Measurements from ENCODE around the gene TYRP1. TPM values are rescaled to one million over a fixed set of nuclear protein-coding genes. Genes with fewer than 3 reads are reported as not detected.
A peak's percentile ranks its signal among the peaks of the same experiment; 100 is the strongest.

Gene TYRP1
- total RNA-seq, 4 donors from 2014 or later, result 0.27 TPM; not detected in 3

DNA sequence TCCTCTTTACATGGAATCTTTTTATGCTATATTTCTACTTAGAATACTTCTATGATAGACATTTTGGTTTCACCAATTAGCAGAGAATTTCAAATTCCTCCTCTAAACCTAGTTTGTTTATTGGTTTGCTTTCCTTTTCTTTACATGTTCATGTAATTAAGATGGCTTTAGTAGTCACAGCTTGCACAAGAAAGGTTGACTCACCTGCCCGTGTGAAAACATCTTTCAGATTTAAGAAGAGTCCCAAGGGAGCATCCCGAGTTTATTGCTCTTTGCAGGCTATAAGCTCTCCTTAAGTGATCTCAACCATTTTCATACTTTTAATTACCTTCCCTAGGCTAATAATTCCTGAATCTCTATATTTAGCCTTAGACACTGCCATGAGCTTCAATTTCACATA lies 28.9 kb downstream of the TYRP1 start:
- Histone ChIP-seq H3K36me3 (no peaks in the 10 kb centered on the region), H3K4me3 (replicated peaks in 1 of 3) (no peak overlapping the region), H3K4me1 (no peaks in the 10 kb centered on the region), H3K27ac (no peak overlapping the region), H3K9me3 (no peaks in the 10 kb centered on the region), H3K27me3 (no peaks in the 10 kb centered on the region)
- 66 to 76% methylated on average over 2 of the region's 2 CpGs for WGBS, 2 donors
- intact Hi-C loops (cut with DNase I), result loop anchor here (5.0 kb wide), 1 partner anchor 160 kb away; no protein-coding TSS in a partner anchor
- TF ChIP-seq POLR2A (IDR thresholded peaks at IDR 0.05) (no peak), CTCF (IDR thresholded peaks at IDR 0.05) (no peak)
- no peak for DNase-seq

DNA sequence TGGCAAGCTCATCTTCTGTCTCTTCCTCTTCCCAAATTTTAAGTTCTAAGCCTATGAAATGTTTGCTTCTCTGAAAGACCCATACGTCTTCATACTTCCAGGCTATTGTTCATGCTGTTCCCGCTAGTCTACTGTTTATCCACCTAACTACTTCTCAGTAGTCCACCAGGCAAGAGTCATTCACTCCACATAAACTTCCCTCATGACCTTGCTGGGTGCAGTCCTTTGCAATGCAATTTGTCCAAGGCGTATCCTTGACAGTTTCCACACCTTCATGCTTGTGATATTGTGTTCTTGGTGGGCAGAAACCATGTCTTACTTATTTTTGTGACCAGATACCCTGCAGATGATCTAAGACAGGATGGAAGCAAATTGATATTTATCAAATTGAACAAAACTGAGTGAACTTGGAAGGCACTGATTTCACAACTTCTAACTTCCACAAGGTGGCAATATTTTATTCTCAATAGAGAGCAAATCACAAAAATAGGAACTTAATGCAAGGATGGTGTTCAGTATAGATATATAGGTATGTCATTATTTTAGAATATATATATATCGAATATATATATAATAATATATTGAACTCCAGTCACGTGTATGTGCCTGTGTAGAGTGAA lies 30.3 kb downstream of the TYRP1 start:
- no peak for DNase-seq
- no peak for TF ChIP-seq POLR2A (IDR thresholded peaks at IDR 0.05)
- TF ChIP-seq CTCF (IDR thresholded peaks at IDR 0.05), result peak in 3 of 6 experiments; percentile 42 to 48 (median 46)
- H3K27ac ChIP-seq, result no peak overlapping the region
- intact Hi-C loops (cut with DNase I), result loop anchor here (5.0 kb wide), 1 partner anchor 159 kb away; no protein-coding TSS in a partner anchor
- 47 to 59% methylated on average over 5 of the region's 5 CpGs for WGBS, 2 donors
- no peaks in the 10 kb centered on the region for H3K4me1 ChIP-seq
- no peaks in the 10 kb centered on the region for H3K36me3 ChIP-seq
- no peak overlapping the region for H3K4me3 ChIP-seq (replicated peaks in 1 of 3)
- no peaks in the 10 kb centered on the region for H3K27me3 ChIP-seq
- no peaks in the 10 kb centered on the region for H3K9me3 ChIP-seq

DNA sequence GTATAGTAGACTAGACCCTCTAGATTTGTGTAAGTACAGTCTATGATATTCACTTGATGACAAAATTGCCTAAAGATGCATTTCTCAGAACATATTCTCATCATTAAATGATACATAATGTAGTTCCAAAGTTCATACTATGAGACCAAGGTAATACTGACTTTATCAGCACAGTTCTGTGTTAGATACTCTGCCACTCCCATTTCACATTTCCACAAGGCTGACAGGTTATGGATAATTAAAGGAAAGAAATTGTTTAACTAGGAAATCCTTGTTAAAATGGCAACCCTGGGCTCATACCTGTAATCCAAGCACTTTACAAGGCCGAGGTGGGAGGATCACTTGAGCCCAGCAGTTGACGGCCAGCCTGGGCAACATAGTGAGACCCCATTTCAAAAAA lies 33.6 kb downstream of the TYRP1 start:
- Histone ChIP-seq H3K9me3 (no peaks in the 10 kb centered on the region), H3K36me3 (no peaks in the 10 kb centered on the region), H3K4me3 (replicated peaks in 1 of 3) (no peak overlapping the region), H3K4me1 (no peaks in the 10 kb centered on the region), H3K27ac (no peak overlapping the region), H3K27me3 (no peaks in the 10 kb centered on the region)
- 91 to 97% methylated on average over 2 of the region's 2 CpGs for WGBS, 2 donors
- DNase-seq, result no peak
- no peak for TF ChIP-seq CTCF (IDR thresholded peaks at IDR 0.05)
- intact Hi-C loops (cut with DNase I), result no loop called here

GRCh38 chr9:12730198-12730597 lies 37.0 kb downstream of the TYRP1 start:
- no peaks in the 10 kb centered on the region for H3K36me3 ChIP-seq

More at GRCh38 chr9:12730198-12730597, 37.0 kb downstream of the TYRP1 start:
- TF ChIP-seq POLR2A (IDR thresholded peaks at IDR 0.05) (no peak), CTCF (IDR thresholded peaks at IDR 0.05) (no peak)
- DNase-seq, result no peak
- no peak overlapping the region for H3K4me3 ChIP-seq (replicated peaks in 1 of 3)
- no peaks in the 10 kb centered on the region for H3K4me1 ChIP-seq
- H3K27me3 ChIP-seq, result no peaks in the 10 kb centered on the region
- intact Hi-C loops (cut with DNase I), result no loop called here
- WGBS, 2 donors, result 57 to 75% methylated on average over 1 of the region's 1 CpG
- no peak overlapping the region for H3K27ac ChIP-seq
- no peaks in the 10 kb centered on the region for H3K9me3 ChIP-seq
